GM18508 (cell line): ENCODE measurements around the gene TMCC3.

Source experiments
- ATAC-seq: cut with Tn5 transposase; IDR thresholded peaks from one replicate; pipeline ENCODE4 v1.9.1; 2021; ENCODE audit warnings: moderate number of reproducible peaks; ENCODE audit not compliant: insufficient read depth, unreplicated experiment

The TMCC3 gene

DNA sequence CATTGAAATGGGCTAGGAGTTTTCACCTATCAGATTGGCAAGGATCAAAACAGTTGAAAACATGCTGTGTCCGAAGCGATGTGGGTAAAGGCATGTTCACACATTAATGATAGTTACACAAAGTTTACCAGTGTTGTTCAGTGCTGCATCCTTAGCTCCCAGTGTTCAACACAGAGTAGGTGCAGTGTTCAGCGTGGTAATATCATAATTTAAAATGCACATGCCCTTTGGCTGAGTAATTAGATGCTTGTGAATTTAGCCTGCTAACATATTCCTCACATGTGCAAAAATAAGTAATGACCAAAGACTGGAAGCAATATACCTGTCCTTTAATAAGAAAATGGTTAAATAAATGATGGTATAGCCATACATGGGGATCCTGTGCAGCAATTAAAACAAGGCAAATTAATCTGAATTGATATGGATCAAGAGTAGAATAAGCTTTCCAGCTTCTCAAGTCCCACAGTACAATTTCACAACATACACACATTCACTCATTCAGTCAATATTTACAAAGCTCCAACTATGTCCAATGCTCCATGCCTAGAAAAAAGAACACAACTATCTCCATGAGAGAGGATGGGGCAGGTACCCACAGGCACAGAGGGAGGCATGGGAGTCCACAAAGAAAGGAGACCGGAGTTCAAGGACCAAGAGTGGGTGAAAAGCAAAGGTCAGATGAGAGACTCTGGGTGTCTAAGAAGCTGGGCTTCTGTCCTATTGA is 12.8 kb downstream of the TMCC3 start:
- ATAC-seq: no peak

DNA sequence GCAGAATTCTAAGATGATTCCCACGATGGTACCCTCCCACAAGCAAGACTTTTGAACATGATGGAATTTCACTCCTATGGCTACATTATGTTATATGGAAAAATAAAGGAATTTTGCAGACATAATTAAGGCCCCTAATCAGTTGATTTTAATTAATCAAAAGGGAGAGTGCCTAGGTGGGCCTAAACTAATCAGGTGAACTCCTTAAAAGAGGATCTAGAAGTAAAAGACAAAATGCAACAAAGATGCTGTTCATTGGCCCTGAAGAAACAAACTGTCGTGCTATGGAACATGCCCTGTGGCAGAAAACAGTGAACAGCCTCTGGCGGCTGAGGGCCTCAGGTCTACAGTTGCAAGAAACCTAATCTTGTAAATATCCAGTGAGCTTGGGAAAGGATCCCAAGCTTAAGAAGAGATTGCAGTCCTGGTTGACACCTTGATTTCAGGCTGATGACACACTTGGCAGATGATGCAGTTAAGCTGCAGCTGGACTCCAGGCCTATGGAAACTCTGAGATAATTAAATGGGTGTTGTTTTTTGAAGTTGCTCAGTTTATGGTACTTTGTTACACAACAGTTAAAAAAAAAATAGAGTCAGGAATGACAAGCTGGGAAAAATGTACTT is 13.8 kb downstream of the TMCC3 start:
- ATAC-seq: no peak

DNA sequence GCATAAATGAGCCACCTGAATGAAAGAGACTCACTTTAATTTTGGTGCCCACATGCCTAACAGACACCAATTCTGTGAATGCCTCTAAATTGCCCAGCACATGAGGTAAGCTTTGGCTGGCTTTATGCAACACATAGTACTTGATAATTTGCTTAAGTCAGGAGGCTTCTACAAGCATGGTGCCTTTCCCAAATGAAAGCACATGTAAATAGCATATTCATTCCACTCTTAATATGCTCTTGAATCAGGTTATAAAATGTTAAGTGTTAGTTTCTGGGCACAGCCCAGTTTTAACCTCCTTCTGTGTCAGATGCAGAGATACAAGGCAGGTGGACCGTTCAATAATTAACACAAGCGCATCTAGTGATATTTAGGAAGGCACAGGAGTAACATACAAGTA is 15.6 kb downstream of the TMCC3 start:
- ATAC-seq: no peak

- no peak for ATAC-seq
These were observed 17.0 kb downstream of the TMCC3 start for GRCh38 chr12:94633401-94633800.

DNA sequence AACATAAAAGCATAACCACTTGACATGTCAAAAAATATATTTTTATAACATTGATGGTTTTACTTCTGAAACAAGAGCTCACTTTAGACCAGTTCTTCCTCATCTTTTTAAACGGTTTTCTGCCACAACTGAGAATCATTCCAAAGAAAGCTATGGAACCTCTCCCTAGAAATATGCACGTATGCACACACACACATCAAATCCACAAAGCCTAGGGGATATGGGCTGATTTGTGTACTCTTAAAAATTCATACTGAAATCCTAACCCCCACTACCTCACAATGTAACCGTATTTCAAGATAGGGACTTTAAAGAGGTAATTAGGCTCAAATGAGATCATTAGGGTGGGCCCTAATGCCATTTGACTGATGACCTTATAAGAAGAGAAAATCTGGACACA is 19.3 kb downstream of the TMCC3 start:
- no peak for ATAC-seq

DNA sequence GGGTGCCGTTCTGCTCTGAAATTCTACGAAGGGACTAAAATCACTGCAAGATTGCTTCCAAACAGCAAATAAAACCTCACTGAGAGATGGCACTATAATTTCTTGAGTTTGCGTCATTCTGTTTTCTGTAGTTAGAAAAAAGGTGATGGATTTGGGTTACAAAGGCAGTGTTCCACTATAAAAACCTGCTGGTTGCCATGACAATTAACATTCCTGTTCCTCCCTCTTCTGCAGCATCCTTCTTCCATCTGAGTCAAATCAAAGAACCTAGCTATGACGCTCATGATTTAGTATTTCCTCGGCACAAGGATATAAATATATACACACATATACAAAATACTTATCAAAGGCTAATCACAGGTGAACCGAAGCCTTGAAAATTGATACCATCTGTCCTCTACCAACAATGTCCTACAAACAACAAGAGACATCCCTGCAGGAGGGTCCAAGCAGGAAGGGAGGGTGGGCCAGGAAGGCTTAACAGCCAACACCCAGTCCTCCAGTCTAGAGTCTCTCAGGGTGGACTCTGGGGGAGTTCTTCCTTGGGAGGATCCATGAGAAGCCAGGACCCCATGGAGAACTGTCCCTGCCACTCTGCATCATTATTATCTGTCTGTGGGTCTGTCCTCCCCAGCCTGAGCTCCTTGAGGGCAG is 21.4 kb downstream of the TMCC3 start:
- ATAC-seq: no peak

DNA sequence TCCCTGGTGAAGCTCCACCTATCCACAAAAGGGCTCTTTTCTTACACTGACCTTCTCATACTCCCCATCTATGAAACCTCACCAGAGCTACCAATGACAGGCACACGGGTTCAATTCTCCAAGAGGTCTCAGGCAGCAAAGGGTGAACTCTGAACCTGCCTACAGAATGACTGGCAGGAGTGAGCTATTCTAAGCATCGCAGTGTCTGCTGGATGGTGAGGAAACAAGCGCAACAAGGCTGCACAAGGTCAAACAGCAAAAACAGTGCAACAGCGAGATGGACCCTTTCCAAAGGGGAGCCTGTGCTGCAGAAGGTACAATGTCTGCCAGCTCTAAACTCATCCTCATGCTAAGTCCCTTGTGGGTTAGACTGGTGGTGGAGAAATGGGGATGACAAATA is 22.0 kb downstream of the TMCC3 start:
- no peak for ATAC-seq

GRCh38 chr12:94625531-94625930 is 24.8 kb downstream of the TMCC3 start:
- no peak for ATAC-seq

GRCh38 chr12:94623161-94623920 is 27.0 kb downstream of the TMCC3 start:
- no peak for ATAC-seq

- ATAC-seq: no peak
These were observed 27.9 kb downstream of the TMCC3 start for GRCh38 chr12:94622475-94622874.

DNA sequence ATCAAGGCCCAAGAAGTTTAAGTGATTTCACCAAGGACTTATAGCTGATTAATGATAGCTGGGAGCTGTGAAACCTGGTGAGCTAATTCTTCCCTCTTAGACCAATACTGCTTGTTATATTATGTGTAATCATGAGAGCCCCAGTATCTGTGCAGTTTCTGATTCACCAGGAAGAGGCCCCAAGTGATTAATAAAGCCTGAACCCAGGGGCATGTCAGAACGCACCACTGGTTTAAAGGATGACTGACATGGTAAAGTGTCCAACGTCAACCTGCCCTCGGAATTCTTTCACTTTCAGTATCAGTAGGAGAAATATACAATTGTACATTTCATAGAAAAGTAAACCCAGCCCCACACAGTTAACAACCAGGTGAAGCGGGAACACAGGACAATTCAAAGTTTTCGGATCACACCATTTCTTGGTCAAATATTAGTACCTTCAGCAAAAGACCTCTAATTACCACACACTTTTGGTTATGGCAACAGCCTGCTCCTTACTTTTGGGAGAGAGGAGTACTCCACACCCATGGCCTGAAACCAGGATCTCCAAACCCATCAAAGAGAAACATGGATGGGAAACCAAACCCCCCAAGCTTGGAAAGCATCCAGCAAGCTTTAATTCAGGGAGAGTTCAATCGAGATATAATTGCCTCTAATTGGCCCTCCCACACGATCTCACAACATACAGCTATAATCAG is 28.5 kb downstream of the TMCC3 start:
- peak; percentile 90 for ATAC-seq

DNA sequence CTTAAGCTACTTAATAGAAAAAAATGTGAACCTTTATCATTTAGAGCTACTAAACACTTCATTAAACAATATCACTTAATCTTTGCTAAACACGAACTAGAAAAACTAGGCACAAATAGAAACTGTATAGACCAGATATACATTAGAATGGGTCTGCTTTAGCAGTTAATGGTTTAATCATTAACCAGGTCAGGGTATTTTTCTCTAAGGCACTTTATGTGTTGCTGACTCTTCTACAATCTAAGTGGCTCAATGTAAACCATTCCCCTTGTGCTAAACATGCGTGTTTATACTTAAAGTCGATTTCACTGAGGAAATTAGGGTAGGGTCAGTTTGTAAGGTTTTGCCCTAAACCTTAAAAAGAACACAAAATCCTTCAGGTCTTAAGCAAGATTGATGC is 29.7 kb downstream of the TMCC3 start:
- ATAC-seq: no peak

GRCh38 chr12:94618995-94619695 is 31.2 kb downstream of the TMCC3 start:
- ATAC-seq: no peak

GRCh38 chr12:94617101-94617500 is 33.3 kb downstream of the TMCC3 start:
- no peak for ATAC-seq

- no peak for ATAC-seq
These were observed 34.1 kb downstream of the TMCC3 start for GRCh38 chr12:94616203-94616729.

DNA sequence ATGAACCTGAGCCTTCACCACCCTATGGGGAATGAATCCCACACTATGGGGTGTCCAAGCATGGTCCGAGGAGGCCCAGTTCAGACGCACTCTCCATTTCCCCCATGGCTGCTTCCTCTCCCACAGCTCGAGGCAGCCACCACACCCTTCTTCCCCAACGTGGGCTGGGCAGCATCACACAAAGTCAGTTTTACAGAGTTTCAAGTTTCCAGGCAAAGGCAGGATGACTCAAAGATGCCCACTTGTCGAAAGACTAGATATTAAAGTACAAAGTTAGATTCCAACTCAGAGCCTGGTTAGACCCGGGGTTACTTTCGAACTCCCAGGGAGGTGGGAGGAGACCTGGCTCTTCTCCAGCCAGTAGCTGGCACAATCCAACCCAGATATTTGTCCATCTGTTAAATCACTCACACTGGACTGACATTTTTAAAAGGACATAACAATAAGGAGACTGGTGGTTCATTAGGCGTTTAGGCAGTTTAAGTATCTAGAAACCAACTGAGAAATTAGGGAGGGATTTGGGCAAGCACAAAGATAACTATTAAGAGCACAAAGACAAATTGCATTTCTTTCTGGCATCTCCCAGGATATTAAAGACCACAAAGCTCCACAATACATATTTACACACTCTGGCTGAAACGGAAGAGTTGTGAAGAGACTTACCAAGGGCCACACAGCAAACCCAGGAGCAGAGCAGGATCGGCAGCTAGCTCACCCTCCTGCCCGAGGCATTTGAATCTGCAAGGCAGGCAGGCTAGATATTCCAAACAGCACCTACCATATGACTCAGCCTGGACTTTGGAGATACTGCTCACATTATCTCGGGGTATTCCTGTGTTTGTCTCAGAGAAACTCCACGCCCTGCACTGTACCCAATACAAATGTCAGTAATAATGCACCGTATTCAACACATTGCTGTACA is 34.8 kb downstream of the TMCC3 start:
- no peak for ATAC-seq

DNA sequence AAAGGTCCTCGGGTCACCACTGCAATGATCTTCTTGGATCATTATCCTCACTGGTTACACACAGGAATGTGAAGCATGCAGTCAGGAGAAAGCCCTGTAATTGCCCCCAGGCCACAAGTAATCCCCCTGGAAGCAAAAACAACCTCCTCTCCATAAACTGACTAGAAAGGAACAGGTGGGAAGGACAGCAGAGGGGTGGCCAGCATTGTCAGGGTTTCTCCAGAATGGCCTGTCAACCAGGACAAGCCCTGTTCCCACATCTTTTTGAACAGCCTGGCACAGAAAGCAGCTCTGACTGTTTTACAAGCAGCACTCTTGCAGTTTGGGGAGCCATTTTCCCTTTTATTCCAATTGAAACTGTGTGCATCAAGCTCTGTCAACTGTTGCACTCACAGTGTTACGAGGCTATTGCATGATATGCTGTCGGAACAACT is 36.1 kb downstream of the TMCC3 start:
- ATAC-seq: no peak

GRCh38 chr12:94609917-94610443 is 40.4 kb downstream of the TMCC3 start:
- no peak for ATAC-seq
